Testis (tissue), 3 donors: Measurements from ENCODE around the gene RNF121. TPM values are rescaled to one million over a fixed set of nuclear protein-coding genes. Genes with fewer than 3 reads are reported as not detected.

Experiments used
- DNase-seq: peaks from one replicate; pipeline ENCODE4 v3.0.0-alpha.2; 2019
- H3K27ac ChIP-seq, 2 donors: fragments of 200-600 bp; sonication (generic); one replicate each; pipeline ENCODE4 v1.5.1; 2019
- H3K27me3 ChIP-seq: fragments of 200-600 bp; sonication (generic); one replicate; pipeline ENCODE4 v1.5.1; 2019
- H3K36me3 ChIP-seq: fragments of 200-600 bp; sonication (generic); one replicate; pipeline ENCODE4 v1.5.1; 2017; ENCODE audit warnings: low read depth; ENCODE audit errors: missing control alignments
- H3K4me1 ChIP-seq: fragments of 200-600 bp; sonication (generic); one replicate; pipeline ENCODE4 v1.5.1; 2019
- H3K4me3 ChIP-seq, 2 donors: fragments of 200-600 bp; sonication (generic); one replicate each; pipeline ENCODE4 v1.5.1; 2017 to 2019
- H3K9me3 ChIP-seq: fragments of 200-600 bp; sonication (generic); one replicate; pipeline ENCODE4 v1.5.1; 2017
- CTCF ChIP-seq, 3 experiments: fragments of 450-650 bp in 2 of 3; fragments of 200-600 bp in 1 of 3; sonication (generic) in 1 of 3; IDR thresholded peaks; one replicate each; pipeline ENCODE4 v1.5.1; 2016 to 2019; ENCODE audit warnings: antibody characterized with exemption in 3 of 3, mild to moderate bottlenecking in 2 of 3, moderate library complexity in 1 of 3
- POLR2A ChIP-seq: fragments of 450-650 bp; IDR thresholded peaks from one replicate; pipeline ENCODE4 v1.6.1; 2017; ENCODE audit warnings: antibody characterized with exemption, mild to moderate bottlenecking, moderate library complexity
- WGBS, 2 donors: methylation state at CpG; one replicate each; pipeline ENCODE4 v1.1.5; 2018; 5-methylcytosine and 5-hydroxymethylcytosine counted together
- intact Hi-C: fragments of 100-400 bp; cut with DNase I; formaldehyde crosslinking; loops from one replicate; pipeline ENCODE4 v1.15.1; 2023; ENCODE audit warnings: low total_unique reads
- polyA plus RNA-seq: library from polyadenylated mRNA; stranded (reverse); fragments of 350-450 nt; fragmentation: Illumina TruSeq; extraction: RNeasy Lipid Tissue Mini Kit (QIAGEN cat#74804); gene quantifications from one replicate; pipeline ENCODE4 v1.2.3, GENCODE V29; 2014; ENCODE audit warnings: low read depth, low replicate concordance; ENCODE audit not compliant: insufficient read depth
- total RNA-seq, 2 donors: library from RNA; depleted of rRNA; stranded (reverse); fragments of >200 nt; gene quantifications; one replicate each; pipeline ENCODE4 v1.2.3, GENCODE V29; 2016

Gene RNF121
- total and polyA plus RNA-seq, 3 donors from 2014 or later: 51.7 to 72.5 (median 54.4) TPM

DNA sequence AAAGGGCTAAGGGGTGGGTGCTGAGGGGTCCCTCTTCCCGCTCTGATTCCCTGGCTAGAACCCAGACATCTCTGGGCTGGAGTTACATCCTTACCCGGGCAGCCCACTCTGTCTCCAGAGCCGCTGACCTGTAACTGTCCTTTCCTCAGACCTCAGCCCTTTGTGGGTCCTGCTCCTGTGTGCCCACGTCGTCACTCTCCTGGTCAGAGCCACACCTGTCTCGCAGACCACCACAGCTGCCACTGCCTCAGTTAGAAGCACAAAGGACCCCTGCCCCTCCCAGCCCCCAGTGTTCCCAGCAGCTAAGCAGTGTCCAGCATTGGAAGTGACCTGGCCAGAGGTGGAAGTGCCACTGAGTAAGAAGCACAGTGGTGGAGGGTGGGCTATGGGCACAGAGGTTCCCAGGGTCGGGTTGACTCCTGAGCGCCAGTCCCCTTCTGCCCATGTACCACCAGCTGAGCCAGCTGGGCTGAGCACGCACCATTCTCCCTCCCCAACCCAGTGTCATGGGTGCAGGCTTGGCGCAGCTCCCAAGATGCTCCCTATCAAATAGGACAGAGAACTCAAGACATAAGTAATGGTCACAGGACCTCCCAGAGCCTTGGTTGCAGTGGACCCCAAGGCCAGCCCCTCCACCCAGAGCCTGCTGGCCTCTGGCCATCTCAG, 71.5 kb downstream of the RNF121 start:
- no peak overlapping the region for H3K4me3 ChIP-seq
- peaks cover 2% of the 10 kb centered on the region for H3K36me3 ChIP-seq
- peaks cover 15% of the 10 kb centered on the region for H3K4me1 ChIP-seq

DNA sequence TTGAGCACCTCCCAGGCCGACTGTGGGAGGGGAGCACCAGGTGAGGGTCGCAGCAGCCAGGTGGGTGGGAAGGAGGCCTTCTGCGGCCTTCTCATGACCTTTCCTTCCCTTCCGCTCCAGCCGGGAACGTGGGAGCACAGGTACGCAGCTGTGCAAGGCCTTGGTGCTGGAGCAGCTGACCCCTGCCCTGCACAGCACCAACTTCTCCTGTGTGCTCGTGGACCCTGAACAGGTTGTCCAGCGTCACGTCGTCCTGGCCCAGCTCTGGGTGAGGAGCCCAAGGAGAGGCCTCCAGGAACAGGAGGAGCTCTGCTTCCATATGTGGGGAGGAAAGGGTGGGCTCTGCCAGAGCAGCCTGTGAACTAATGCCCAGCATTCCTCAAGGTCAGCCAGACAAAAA, 72.4 kb downstream of the RNF121 start:
- Histone ChIP-seq H3K4me3 (no peak overlapping the region), H3K36me3 (peaks cover 5% of the 10 kb centered on the region), H3K4me1 (peaks cover 15% of the 10 kb centered on the region), H3K27me3 (no peaks in the 10 kb centered on the region), H3K27ac (no peak overlapping the region), H3K9me3 (no peaks in the 10 kb centered on the region)
- DNase-seq: no peak
- TF ChIP-seq CTCF (IDR thresholded peaks at IDR 0.05): no peak
- TF ChIP-seq POLR2A: no peak
- intact Hi-C loops: no loop called here
- 66 to 69% methylated on average over 8 to 10 of the region's 11 CpGs for WGBS, 2 donors

More for the DNA sequence above, 71.5 kb downstream of the RNF121 start:
- Histone ChIP-seq H3K27ac (no peak overlapping the region), H3K9me3 (no peaks in the 10 kb centered on the region), H3K27me3 (no peaks in the 10 kb centered on the region)
- intact Hi-C loops: no loop called here
- TF ChIP-seq POLR2A: no peak
- no peak for TF ChIP-seq CTCF (IDR thresholded peaks at IDR 0.05)
- WGBS, 2 donors: 90 to 96% methylated on average over 7 to 10 of the region's 10 CpGs
- DNase-seq: no peak

DNA sequence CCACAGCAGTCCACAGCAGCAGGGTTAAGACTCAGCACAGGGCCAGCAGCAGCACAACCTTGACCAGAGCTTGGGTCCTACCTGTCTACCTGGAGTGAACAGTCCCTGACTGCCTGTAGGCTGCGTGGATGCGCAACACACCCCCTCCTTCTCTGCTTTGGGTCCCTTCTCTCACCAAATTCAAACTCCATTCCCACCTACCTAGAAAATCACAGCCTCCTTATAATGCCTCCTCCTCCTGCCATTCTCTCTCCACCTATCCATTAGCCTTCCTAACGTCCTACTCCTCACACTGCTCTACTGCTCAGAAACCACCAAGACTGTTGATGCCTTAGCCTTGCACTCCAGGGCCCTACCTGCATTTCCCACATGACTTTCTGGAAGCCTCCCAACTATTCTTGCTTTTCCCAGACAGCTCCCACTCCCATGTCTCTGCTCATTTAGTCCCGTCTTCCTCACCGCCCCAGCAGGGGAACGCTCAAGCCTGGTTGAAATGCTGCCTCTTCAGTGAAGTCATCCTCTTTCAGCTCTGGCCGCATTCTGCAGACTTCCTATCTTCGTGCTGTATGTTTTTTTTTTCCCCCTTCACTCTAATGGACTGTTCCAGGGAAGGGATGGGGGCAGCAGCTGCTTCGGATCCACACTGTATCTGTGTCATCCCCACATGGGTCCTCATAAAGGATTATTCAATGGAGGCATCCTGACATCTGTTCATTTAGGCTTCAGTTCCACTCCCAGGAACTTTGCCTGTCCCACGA, 73.2 kb downstream of the RNF121 start:
- no peak overlapping the region for H3K4me3 ChIP-seq
- peaks cover 5% of the 10 kb centered on the region for H3K36me3 ChIP-seq
- intact Hi-C loops: no loop called here
- H3K9me3 ChIP-seq: no peaks in the 10 kb centered on the region
- no peaks in the 10 kb centered on the region for H3K27me3 ChIP-seq
- WGBS, 2 donors: 64 to 66% methylated on average over 10 of the region's 10 CpGs
- TF ChIP-seq POLR2A: no peak
- no peak for TF ChIP-seq CTCF (IDR thresholded peaks at IDR 0.05)
- no peak overlapping the region for H3K27ac ChIP-seq
- DNase-seq: no peak
- peaks cover 15% of the 10 kb centered on the region for H3K4me1 ChIP-seq

- Histone ChIP-seq H3K9me3 (no peaks in the 10 kb centered on the region), H3K4me1 (peaks cover 15% of the 10 kb centered on the region), H3K27ac (no peak overlapping the region), H3K36me3 (peaks cover 5% of the 10 kb centered on the region), H3K4me3 (no peak overlapping the region), H3K27me3 (no peaks in the 10 kb centered on the region)
- 84 to 94% methylated on average over 8 to 12 of the region's 12 CpGs for WGBS, 2 donors
- intact Hi-C loops: no loop called here
- DNase-seq: no peak
- TF ChIP-seq POLR2A (no peak), CTCF (IDR thresholded peaks at IDR 0.05) (no peak)
These were observed 74.3 kb downstream of the RNF121 start for GRCh38 chr11:72002841-72003775.
